Measurements from ENCODE around the gene GPR146.
A peak's percentile ranks its signal among the peaks of the same experiment; 100 is the strongest.
"Not testable (repeated sequence)": the region's sequence is repeated elsewhere in the genome, so short reads cannot be mapped to it uniquely, and the experiment has no call there.

The GPR146 gene

GRCh38 chr7:1025743-1026581 is 18.4 kb upstream of the GPR146 start:
- Histone ChIP-seq H3K4me1 (ENCODE audit: insufficient read depth, low read length) (peaks cover 5% of the 10 kb centered on the region; the same call in 1 of the 2 replicates), H3K9me3 (ENCODE audit: control insufficient read depth, insufficient read depth, low read length) (no peaks in the 10 kb centered on the region), H3K9ac (ENCODE audit: low read depth, low read length) (no peak overlapping the region), H3K36me3 (ENCODE audit: insufficient read depth, low read length) (no peaks in the 10 kb centered on the region)

GRCh38 chr7:1026721-1027161 is 17.6 kb upstream of the GPR146 start:
- H3K9ac ChIP-seq (ENCODE audit: low read depth, low read length), result peak overlapping the region; percentile 70; the same call in 1 of the 2 replicates
- peaks cover 5% of the 10 kb centered on the region; the same call in 1 of the 2 replicates for H3K4me1 ChIP-seq (ENCODE audit: insufficient read depth, low read length)
- H3K9me3 ChIP-seq (ENCODE audit: control insufficient read depth, insufficient read depth, low read length), result no peaks in the 10 kb centered on the region
- H3K36me3 ChIP-seq (ENCODE audit: insufficient read depth, low read length), result no peaks in the 10 kb centered on the region

DNA sequence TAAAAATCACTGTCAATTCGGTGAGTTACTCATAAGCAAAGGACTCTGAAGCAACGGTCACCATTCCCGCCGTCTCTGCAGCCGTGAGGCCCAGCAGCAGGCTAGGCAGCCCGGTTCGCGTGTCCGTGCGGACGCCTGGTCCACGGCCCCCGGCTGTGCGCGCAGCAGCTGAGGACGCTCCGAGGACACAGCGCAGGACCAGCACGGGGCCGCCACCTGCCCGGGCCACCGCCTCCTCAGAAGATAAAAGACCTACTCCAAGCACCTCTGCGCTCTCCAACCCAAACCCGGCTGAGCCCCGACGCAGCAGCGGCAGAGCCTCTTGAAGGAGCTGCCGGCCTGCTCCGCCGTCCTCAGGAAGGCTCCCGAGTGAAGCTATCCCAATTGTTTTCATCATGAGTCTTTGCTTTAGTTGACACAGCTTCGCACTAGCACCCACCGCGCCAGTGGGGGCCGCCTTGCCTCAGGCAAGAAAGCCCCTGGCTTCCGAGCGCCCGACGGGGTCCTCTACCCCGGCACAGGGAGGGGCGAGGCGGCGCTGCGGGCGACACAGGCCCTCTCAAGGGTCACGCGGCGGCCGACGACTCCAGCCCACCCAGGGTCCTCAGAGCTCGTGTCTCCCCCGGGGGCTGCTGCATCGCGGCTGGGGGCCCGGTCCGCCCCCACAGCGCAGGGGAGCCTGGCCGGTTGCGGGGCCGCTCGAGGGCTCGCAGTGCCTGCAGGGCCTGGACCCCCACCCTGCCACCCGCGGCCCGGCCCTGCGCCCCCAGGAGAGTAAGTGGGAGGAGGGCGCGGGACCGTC is 16.9 kb upstream of the GPR146 start:
- H3K36me3 ChIP-seq (ENCODE audit: insufficient read depth, low read length), result no peaks in the 10 kb centered on the region
- H3K4me1 ChIP-seq (ENCODE audit: insufficient read depth, low read length), result peaks cover 5% of the 10 kb centered on the region; the same call in 1 of the 2 replicates
- peak overlapping the region; percentile 70 for H3K9ac ChIP-seq (ENCODE audit: low read depth, low read length)
- H3K9me3 ChIP-seq (ENCODE audit: control insufficient read depth, insufficient read depth, low read length), result no peaks in the 10 kb centered on the region

GRCh38 chr7:1028044-1028770 is 16.1 kb upstream of the GPR146 start:
- H3K9ac ChIP-seq (ENCODE audit: low read depth, low read length), result peak overlapping the region; percentile 70; the same call in 1 of the 2 replicates
- H3K4me1 ChIP-seq (ENCODE audit: insufficient read depth, low read length), result peaks cover 5% of the 10 kb centered on the region; the same call in 1 of the 2 replicates
- H3K36me3 ChIP-seq (ENCODE audit: insufficient read depth, low read length), result no peaks in the 10 kb centered on the region
- H3K9me3 ChIP-seq (ENCODE audit: control insufficient read depth, insufficient read depth, low read length), result no peaks in the 10 kb centered on the region

DNA sequence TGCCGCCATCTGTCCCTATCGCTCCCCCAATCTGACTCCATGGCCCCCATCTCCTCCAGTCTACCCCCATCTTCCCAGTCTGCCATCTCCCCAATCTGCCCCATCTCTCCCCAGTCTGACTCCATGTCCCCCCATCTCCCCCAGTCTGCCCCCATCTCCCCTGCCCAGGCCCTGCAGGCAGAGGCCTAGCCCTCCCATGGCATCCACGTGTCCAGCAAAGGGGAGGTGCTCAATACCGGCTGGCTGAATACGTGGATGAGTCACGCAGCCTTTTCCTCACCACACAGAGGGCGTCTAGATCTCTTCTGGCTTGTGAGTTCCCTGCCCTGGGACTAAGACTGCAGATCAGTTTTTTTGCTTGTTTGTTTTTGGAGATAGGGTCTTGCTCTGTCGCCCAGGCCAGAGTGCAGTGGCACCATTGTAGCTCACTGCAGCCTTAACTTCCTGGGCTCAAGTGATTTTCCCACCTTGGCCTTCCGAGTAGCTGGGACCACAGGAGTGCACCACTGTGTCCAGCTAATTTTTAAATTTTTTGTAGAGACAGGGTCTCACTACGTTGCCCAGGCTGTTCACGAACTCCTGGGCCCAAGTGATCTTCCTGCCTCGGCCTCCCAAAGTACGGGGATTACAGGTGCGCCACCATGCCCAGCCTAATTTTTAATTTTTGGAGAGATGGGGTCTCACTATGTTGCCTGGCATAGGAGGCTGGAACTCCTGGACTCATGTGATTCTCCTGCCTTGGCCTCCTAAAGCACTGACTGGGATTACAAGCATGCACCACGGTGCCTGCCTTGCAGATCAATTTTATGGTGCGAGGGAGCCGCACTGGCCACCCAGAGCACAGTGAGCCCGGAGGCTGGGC is 15.3 kb upstream of the GPR146 start:
- Histone ChIP-seq H3K4me1 (ENCODE audit: insufficient read depth, low read length) (peaks cover 5% of the 10 kb centered on the region; the same call in 1 of the 2 replicates), H3K9ac (ENCODE audit: low read depth, low read length) (peak overlapping the region; percentile 70; the same call in 1 of the 2 replicates), H3K9me3 (ENCODE audit: control insufficient read depth, insufficient read depth, low read length) (no peaks in the 10 kb centered on the region), H3K36me3 (ENCODE audit: insufficient read depth, low read length) (no peaks in the 10 kb centered on the region)

DNA sequence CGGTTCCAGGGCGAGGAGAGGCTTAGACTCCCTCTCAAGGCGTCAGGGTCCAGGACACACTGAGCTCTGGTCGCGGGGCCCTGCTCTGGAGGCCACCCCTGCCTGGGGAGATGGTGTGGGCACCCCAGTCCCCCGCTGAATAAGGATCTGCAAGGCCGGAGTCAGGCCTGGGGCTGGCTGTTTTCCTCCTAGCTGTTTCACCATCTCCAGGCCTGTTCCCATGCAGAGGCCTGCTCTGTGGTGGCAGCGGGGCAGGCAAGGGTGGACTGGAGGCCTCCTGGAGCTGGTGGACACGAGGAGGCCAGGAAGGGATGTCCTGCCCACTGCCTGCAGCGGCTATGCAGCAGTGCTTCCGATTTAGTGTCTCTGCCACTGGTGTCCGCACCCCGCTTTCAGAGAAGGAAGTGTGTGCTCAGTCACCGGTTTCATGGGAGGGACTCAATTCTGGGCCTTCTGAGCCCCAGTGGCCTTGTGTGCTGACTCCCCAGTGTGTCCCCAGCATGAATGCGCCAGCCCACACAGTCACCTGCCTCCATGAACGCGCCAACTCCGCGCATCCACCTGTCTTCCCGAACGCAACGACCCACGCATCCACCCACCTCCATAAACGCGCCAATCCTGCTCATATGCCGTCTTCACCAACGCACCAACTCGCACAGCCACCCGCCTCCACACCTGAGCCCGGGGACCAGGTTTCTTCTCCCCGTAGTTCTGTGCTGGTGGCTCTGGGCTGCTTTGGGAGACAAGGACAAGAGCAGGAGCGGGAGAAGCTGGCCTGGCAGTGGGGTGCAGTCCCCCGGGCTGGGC is 14.5 kb upstream of the GPR146 start:
- Histone ChIP-seq H3K4me1 (ENCODE audit: insufficient read depth, low read length) (peaks cover 5% of the 10 kb centered on the region; the same call in 1 of the 2 replicates), H3K9ac (ENCODE audit: low read depth, low read length) (no peak overlapping the region), H3K9me3 (ENCODE audit: control insufficient read depth, insufficient read depth, low read length) (no peaks in the 10 kb centered on the region)

GRCh38 chr7:1030444-1031070 is 13.8 kb upstream of the GPR146 start:
- no peaks in the 10 kb centered on the region for H3K9me3 ChIP-seq (ENCODE audit: control insufficient read depth, insufficient read depth, low read length)
- H3K4me1 ChIP-seq (ENCODE audit: insufficient read depth, low read length), result peaks cover 5% of the 10 kb centered on the region; the same call in 1 of the 2 replicates
- H3K9ac ChIP-seq (ENCODE audit: low read depth, low read length), result no peak overlapping the region
- H3K36me3 ChIP-seq (ENCODE audit: insufficient read depth, low read length), result no peaks in the 10 kb centered on the region

More for the DNA sequence above, 14.5 kb upstream of the GPR146 start:
- H3K36me3 ChIP-seq (ENCODE audit: insufficient read depth, low read length), result no peaks in the 10 kb centered on the region

DNA sequence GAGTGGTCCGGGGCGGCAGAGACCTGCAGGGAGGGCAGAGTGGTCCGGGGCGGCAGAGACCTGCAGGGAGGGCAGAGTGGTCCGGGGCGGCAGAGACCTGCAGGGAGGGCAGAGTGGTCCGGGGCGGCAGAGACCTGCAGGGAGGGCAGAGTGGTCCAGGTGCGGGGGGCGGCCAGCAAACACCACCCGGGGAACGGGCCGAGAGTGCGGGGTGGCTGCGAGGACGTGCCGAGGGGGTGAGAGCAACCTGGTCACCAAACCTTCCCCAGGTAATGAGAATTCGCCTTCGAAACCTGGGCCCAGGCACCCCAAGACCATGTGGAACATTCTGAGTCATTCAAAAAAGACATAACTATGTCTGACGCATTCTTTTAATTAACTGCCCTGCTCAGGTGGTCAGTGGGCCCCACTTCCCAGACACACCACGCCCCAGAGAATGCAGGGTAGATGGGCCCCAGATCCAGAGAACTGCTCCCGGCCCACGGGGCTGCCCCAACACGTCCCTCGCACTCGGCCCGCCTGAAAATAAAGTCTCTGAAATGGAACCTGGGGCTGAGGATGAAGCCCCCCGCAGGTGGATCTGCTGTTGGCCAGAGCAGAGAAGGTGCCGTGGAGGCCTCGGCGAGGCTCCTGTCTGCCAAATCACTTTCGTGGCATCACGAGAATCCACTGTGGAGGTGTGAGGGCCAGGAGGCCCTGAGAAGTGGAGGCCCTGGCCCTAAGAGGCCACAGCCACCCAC is 12.5 kb upstream of the GPR146 start:
- H3K9ac ChIP-seq (ENCODE audit: low read depth, low read length), result no peak overlapping the region
- no peaks in the 10 kb centered on the region for H3K36me3 ChIP-seq (ENCODE audit: insufficient read depth, low read length)
- H3K9me3 ChIP-seq (ENCODE audit: control insufficient read depth, insufficient read depth, low read length), result no peaks in the 10 kb centered on the region
- peaks cover 5% of the 10 kb centered on the region; the same call in 1 of the 2 replicates for H3K4me1 ChIP-seq (ENCODE audit: insufficient read depth, low read length)

- no peaks in the 10 kb centered on the region for H3K9me3 ChIP-seq (ENCODE audit: control insufficient read depth, insufficient read depth, low read length)
- no peaks in the 10 kb centered on the region for H3K36me3 ChIP-seq (ENCODE audit: insufficient read depth, low read length)
- peaks cover 5% of the 10 kb centered on the region; the same call in 1 of the 2 replicates for H3K4me1 ChIP-seq (ENCODE audit: insufficient read depth, low read length)
- H3K9ac ChIP-seq (ENCODE audit: low read depth, low read length), result no peak overlapping the region
Observed at GRCh38 chr7:1032536-1033181, 11.7 kb upstream of the GPR146 start.

DNA sequence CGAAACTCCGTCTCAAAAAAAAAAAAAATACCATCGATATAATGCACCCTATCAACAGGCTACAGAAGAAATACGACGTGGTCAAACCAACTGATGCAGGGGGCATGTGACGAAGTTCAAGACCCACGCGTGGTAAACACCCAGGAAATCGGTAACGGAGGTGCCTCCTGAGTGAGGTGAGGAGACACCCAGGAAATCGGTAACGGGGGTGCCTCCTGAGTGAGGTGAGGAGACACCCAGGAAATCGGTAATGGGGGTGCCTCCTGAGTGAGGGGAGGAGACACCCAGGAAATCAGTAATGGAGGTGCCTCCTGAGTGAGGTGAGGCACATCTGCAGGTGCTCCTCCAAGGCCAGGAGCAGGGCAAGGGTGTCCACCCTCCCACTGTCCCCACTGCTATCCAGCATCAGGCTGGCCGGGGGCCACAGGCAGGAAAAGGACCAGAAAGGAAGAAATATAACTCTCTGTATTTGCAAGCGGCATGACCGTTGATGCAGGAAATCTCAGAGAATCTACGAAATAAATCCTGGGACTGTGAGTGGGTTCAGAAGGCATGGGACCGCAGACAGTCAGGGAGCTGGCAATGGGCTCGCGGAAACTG is 10.7 kb upstream of the GPR146 start:
- H3K9me3 ChIP-seq (ENCODE audit: control insufficient read depth, insufficient read depth, low read length), result no peaks in the 10 kb centered on the region
- no peaks in the 10 kb centered on the region for H3K36me3 ChIP-seq (ENCODE audit: insufficient read depth, low read length)
- peaks cover 5% of the 10 kb centered on the region; the same call in 1 of the 2 replicates for H3K4me1 ChIP-seq (ENCODE audit: insufficient read depth, low read length)
- no peak overlapping the region for H3K9ac ChIP-seq (ENCODE audit: low read depth, low read length)

GRCh38 chr7:1034769-1035168 is 9.6 kb upstream of the GPR146 start:
- H3K9me3 ChIP-seq (ENCODE audit: control insufficient read depth, insufficient read depth, low read length); H3K4me1 ChIP-seq (ENCODE audit: insufficient read depth, low read length); H3K36me3 ChIP-seq (ENCODE audit: insufficient read depth, low read length); H3K9ac ChIP-seq (ENCODE audit: low read depth, low read length): not testable (repeated sequence)
